NB4 (cell line): ENCODE data around the gene CGB3.

Source experiments
- DNase-seq: peaks from one replicate; pipeline ENCODE4 v3.0.0; 2010; ENCODE audit warnings: low read depth
- H3K4me3 ChIP-seq: one replicate; pipeline ENCODE4 v1.5.1; 2011; ENCODE audit warnings: mild to moderate bottlenecking, low read depth, low read length, moderate library complexity
- CTCF ChIP-seq: IDR thresholded peaks from one replicate; pipeline ENCODE4 v1.5.1; 2012; ENCODE audit warnings: low read depth, low read length
- MYC ChIP-seq: IDR thresholded peaks from 2 replicates; pipeline ENCODE4 v1.6.1; 2011; ENCODE audit warnings: low read depth, low read length
- POLR2A ChIP-seq: IDR thresholded peaks from 2 replicates; pipeline ENCODE4 v1.6.1; 2011; ENCODE audit warnings: mild to moderate bottlenecking; ENCODE audit not compliant: insufficient read length; ENCODE audit errors: extremely low read depth
- TF ChIP-seq, protein P1 (sequence below): IDR thresholded peaks from 2 replicates; pipeline ENCODE4 v1.6.1; 2011; ENCODE audit warnings: low read depth, low read length

The CGB3 gene

GRCh38 chr19:48990400-48990799 is 33.7 kb downstream of the CGB3 start:
- no peak for TF ChIP-seq CTCF
- no peak for TF ChIP-seq POLR2A
- TF ChIP-seq, protein P1, sequence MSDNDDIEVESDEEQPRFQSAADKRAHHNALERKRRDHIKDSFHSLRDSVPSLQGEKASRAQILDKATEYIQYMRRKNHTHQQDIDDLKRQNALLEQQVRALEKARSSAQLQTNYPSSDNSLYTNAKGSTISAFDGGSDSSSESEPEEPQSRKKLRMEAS: no peak
- no peak for TF ChIP-seq MYC
- DNase-seq: no peak
- H3K4me3 ChIP-seq: no peak overlapping the region

DNA sequence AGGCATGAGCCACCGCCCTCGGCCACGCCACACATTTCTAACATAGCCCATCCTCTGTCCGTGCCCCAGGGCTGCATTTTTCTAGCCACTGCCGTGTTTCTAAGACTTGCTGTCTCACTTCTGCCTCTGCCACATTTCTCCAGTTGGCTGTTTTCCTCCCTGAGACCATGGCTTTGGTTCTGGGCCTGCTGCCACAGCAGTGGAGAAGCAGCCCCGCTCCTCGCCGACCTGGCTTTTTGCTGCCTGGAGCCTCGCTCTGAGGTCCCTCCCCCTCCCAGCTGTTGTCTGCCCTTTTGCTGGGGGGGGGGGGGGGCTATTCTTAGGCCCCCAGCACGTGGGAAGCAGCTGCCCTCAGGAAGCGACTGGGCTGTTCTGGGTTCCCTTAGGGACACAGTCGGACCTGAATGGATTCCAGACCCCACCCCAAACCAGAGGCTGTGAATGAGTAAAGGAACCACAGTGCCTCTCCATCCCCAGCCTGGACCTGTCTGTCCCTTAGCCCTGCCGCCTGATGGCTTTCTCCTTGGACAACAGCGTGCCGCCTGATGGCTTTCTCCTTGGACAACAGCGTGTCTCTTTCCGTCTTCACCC is 34.3 kb downstream of the CGB3 start:
- H3K4me3 ChIP-seq: no peak overlapping the region
- TF ChIP-seq MYC: no peak
- no peak for TF ChIP-seq POLR2A
- TF ChIP-seq CTCF: no peak
- TF ChIP-seq, protein P1: no peak
- DNase-seq: no peak

- no peak for TF ChIP-seq MYC
- TF ChIP-seq, protein P1: no peak
- TF ChIP-seq POLR2A: no peak
- no peak for TF ChIP-seq CTCF
- DNase-seq: no peak
These were observed 35.3 kb downstream of the CGB3 start for GRCh38 chr19:48988860-48989259.

DNA sequence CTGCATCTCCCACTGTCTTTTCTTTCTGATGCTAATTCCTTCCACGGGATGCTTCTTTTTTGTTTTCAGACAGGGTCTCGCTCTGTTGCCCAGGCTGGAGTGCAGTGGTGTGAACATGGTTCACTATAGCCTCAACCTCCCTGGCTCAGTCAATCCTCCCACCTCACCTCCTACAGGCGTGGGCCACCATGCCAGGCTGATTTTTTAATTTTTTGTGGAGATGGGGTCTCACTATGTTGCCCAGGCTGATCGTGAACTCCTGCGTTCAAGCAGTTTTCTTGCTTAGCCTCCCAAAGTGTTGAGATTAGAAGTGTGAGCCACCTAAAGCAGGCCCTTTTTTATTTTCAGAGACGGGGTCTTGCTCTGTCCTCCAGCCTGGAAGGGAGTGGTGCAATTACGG is 35.8 kb downstream of the CGB3 start:
- no peak overlapping the region for H3K4me3 ChIP-seq
- no peak for TF ChIP-seq POLR2A
- no peak for TF ChIP-seq MYC
- DNase-seq: no peak

More at GRCh38 chr19:48988860-48989259, 35.3 kb downstream of the CGB3 start:
- H3K4me3 ChIP-seq: no peak overlapping the region

GRCh38 chr19:48987323-48987722 is 36.8 kb downstream of the CGB3 start:
- H3K4me3 ChIP-seq: no peak overlapping the region
- DNase-seq: no peak
- TF ChIP-seq MYC: no peak
- no peak for TF ChIP-seq CTCF
- TF ChIP-seq, protein P1: no peak
- no peak for TF ChIP-seq POLR2A

- TF ChIP-seq CTCF (no peak), POLR2A (no peak), MYC (no peak)
- TF ChIP-seq, protein P1: no peak
- no peak for DNase-seq
These were observed 37.9 kb downstream of the CGB3 start for GRCh38 chr19:48986211-48986610.

More at GRCh38 chr19:48986211-48986610, 37.9 kb downstream of the CGB3 start:
- no peak overlapping the region for H3K4me3 ChIP-seq
